Colonic mucosa (tissue), 4 donors: ENCODE results near the gene RELT. TPM values are rescaled to one million over a fixed set of nuclear protein-coding genes. Genes with fewer than 3 reads are reported as not detected.

ENCODE experiments used
- DNase-seq: peaks from one replicate; pipeline ENCODE4 v3.0.0-alpha.2; 2020
- H3K27ac ChIP-seq: fragments of 200-600 bp; one replicate; pipeline ENCODE4 v1.8.0; 2021
- H3K27me3 ChIP-seq: fragments of 200-600 bp; one replicate; pipeline ENCODE4 v1.8.0; 2021
- H3K36me3 ChIP-seq: fragments of 200-600 bp; one replicate; pipeline ENCODE4 v1.8.0; 2021
- H3K4me1 ChIP-seq: fragments of 200-600 bp; one replicate; pipeline ENCODE4 v1.8.0; 2021; ENCODE audit warnings: mild to moderate bottlenecking
- H3K4me3 ChIP-seq: fragments of 200-600 bp; one replicate; pipeline ENCODE4 v1.8.0; 2021
- H3K9ac ChIP-seq, 2 donors: one replicate each; pipeline ENCODE4 v1.7.0; 2013; ENCODE audit warnings: control low read depth in 2 of 2, low read depth in 2 of 2, low read length in 2 of 2
- H3K9me3 ChIP-seq: fragments of 200-600 bp; one replicate; pipeline ENCODE4 v1.8.0; 2021
- intact Hi-C: fragments of 100-400 bp; cut with DNase I; formaldehyde crosslinking; loops from one replicate; pipeline ENCODE4 v1.14.1; 2022
- total RNA-seq, 2 donors: library from RNA; stranded (reverse); fragmentation: NEBNext Ultra II Directional in 1 of 2; extraction: Animal tissue kit (Norgen Biotek cat#: 25700) in 1 of 2; gene quantifications; one replicate each; pipeline ENCODE4 v1.2.1, GENCODE V29; 2021
- TF ChIP-seq, protein P1 (sequence below): fragments of 200-600 bp; IDR thresholded peaks from one replicate; pipeline ENCODE4 v1.8.0; 2022; ENCODE audit warnings: antibody characterized with exemption, mild to moderate bottlenecking
- donor health status: healthy.
- donor health status: DM: no; HTN: no; CAD: no.
- donor health status: DM: no; HTN: no; CAD: no.

The RELT gene, protein sequence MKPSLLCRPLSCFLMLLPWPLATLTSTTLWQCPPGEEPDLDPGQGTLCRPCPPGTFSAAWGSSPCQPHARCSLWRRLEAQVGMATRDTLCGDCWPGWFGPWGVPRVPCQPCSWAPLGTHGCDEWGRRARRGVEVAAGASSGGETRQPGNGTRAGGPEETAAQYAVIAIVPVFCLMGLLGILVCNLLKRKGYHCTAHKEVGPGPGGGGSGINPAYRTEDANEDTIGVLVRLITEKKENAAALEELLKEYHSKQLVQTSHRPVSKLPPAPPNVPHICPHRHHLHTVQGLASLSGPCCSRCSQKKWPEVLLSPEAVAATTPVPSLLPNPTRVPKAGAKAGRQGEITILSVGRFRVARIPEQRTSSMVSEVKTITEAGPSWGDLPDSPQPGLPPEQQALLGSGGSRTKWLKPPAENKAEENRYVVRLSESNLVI
- 1 to 10 TPM; 4.0 to 7.1 TPM for total RNA-seq

DNA sequence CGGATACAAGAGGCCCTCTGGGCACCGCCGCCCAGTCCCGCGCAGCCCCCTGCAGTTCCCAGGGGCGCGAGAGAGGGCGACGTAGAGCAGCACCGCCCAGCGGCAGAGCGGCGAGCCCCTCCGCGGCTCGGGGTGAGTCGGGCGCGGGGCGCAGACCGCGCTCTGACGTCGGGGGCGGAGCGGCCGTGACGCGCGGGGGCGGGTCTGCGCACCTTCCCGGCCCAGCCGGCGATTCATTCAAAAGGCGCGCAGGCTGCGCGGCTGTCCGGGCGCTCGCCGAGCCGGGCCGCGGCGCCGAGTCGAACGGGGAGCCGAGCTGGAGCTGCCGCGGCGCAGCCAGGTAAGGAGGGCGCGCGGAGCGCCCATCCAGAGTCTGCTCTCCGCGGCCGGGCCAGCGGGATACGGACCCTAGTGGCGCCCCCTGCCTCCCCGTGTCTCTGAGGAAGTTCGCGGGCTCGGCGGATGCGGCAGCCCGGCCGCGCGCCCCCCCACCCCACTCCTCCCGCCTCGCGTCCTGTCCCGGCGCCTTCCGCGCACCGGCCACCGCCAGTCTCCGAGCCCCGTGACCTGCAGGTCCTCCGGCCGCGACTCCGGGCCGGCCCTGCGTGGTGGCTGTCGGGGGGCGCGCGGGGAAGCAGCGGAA lies at the start of gene RELT:
TSS of gene RELT (plus strand) at position 240 of the 643 bp plus-strand sequence. CDS start 12,738 bp downstream, outside the sequence.
- peak within 1 kb of the TSS; percentile 70 to 93 for H3K9ac ChIP-seq
- peak within 1 kb of the TSS; percentile 91 for H3K4me3 ChIP-seq
- no peaks in the 10 kb centered on the region for H3K4me1 ChIP-seq
- TF ChIP-seq, protein P1, sequence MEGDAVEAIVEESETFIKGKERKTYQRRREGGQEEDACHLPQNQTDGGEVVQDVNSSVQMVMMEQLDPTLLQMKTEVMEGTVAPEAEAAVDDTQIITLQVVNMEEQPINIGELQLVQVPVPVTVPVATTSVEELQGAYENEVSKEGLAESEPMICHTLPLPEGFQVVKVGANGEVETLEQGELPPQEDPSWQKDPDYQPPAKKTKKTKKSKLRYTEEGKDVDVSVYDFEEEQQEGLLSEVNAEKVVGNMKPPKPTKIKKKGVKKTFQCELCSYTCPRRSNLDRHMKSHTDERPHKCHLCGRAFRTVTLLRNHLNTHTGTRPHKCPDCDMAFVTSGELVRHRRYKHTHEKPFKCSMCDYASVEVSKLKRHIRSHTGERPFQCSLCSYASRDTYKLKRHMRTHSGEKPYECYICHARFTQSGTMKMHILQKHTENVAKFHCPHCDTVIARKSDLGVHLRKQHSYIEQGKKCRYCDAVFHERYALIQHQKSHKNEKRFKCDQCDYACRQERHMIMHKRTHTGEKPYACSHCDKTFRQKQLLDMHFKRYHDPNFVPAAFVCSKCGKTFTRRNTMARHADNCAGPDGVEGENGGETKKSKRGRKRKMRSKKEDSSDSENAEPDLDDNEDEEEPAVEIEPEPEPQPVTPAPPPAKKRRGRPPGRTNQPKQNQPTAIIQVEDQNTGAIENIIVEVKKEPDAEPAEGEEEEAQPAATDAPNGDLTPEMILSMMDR: peak; percentile 98
- H3K27ac ChIP-seq: peak within 1 kb of the TSS; percentile 74
- intact Hi-C loops: no loop called here
- no peaks in the 10 kb centered on the region for H3K36me3 ChIP-seq
- H3K9me3 ChIP-seq: no peaks in the 10 kb centered on the region
- no peaks in the 10 kb centered on the region for H3K27me3 ChIP-seq
- peak; percentile 89 for DNase-seq

DNA sequence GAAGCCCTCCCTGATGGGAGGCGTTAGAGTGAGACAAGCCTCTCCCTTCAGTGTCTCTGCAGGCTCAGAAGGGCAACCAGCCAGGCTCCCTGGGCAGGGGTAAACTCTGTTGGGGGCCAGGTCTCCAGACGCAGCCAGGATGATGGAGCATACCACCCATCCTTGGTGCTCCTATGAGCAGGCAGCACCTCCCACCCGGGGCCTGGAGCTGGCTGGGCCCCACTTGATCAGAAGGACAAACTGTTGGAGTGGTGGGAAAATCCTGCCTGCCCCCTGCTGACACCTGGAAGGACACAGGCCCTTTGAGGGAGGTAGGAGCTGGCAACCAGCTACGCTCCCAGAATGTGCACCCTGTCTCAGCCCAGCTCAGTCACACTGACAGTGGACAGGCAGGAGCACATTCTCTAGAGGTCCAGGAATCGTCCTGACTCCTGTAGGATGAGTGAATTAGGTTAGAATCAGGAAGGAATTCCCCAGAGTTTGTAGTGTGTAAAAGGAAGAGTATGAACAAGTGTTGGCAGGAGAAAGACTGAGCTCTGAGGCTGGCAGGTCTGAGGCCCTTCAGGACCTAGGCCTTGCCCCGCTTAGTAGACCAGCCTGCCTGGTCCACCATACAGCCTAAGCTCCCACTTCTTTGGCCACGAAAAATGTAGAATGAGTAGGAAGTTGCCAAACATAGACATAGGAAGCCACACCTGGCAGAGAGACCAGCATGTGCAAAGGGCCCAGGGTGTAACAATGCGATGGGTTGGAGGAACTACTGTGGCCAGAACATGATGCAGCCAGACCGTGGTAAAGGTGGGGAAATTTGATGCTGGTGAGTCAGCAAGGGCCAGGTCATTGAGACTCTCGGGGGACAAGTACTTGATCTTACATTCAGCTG lies 49.0 kb upstream of the RELT start:
- H3K27ac ChIP-seq: no peak overlapping the region
- no peaks in the 10 kb centered on the region for H3K27me3 ChIP-seq
- H3K9ac ChIP-seq: no peak overlapping the region
- DNase-seq: no peak
- no peaks in the 10 kb centered on the region for H3K4me1 ChIP-seq
- intact Hi-C loops: no loop called here
- TF ChIP-seq, protein P1: no peak
- H3K4me3 ChIP-seq: no peak overlapping the region
- no peaks in the 10 kb centered on the region for H3K9me3 ChIP-seq
- H3K36me3 ChIP-seq: no peaks in the 10 kb centered on the region

DNA sequence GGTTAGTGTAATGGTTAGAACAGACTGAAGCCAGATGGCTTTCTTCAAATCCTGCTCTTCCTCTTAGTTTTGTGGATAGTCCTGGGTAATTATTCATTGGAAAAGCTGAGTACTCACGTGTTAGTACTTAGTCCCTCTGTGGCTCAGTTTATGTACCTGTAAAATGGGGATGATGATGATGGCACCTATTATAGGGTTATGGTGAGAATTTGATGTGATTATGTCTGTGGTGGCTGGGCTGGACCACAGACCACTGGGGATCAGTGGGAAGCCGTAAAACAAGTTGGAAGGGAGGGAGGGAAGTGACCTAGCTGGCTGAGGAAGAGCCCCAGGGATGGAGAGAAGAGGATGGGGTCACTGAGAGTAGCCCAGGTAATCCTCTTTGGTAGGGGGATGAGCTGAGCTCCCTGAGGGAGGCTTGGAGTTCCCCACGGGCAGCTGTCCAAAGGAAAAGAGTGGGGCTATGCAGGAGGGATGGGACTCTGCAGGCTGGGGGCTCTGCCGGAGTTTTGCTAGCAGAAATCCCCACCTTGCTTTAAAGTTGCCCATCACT lies 48.3 kb upstream of the RELT start:
- TF ChIP-seq, protein P1: no peak
- Histone ChIP-seq H3K27ac (no peak overlapping the region), H3K4me1 (no peaks in the 10 kb centered on the region), H3K4me3 (no peak overlapping the region), H3K36me3 (no peaks in the 10 kb centered on the region), H3K27me3 (no peaks in the 10 kb centered on the region), H3K9me3 (no peaks in the 10 kb centered on the region), H3K9ac (no peak overlapping the region)
- DNase-seq: no peak
- intact Hi-C loops: no loop called here

DNA sequence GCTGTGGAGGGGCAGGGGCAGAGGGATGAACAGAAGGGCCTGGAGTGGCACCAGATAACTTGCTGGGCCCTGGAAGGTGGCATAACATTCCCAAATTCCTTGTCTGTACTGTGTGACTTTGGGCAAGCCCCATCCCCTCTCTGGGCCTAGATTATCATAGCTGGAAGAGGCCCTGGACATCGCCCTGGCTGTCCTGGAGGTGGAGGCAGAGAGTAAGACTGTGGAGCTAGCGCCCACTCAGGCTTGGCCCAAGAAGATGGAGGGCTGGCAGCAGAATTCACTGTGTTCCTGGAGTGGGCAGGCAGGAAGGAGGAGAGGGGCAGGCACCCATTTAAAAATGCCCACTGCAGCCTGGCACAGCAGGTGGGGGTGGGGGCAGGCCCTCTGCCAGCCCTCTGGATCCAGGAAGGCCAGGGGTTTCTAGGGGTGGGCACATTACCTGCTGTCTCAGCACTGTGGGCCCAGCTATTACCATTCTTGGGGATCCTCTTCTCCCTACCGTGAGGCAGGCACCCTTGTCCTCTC lies 45.6 kb upstream of the RELT start:
- Histone ChIP-seq H3K4me3 (no peak overlapping the region), H3K27me3 (no peaks in the 10 kb centered on the region), H3K9me3 (no peaks in the 10 kb centered on the region), H3K27ac (no peak overlapping the region), H3K4me1 (no peaks in the 10 kb centered on the region), H3K9ac (peak overlapping the region in 1 of 2 donors; percentile 19), H3K36me3 (no peaks in the 10 kb centered on the region)
- intact Hi-C loops: no loop called here
- TF ChIP-seq, protein P1: no peak
- DNase-seq: no peak
